Adipocyte (in vitro differentiated cells): Measurements from ENCODE around the gene UGGT2.
"Not testable (repeated sequence)": the region's sequence is repeated elsewhere in the genome, so short reads cannot be mapped to it uniquely, and the experiment has no call there.

ENCODE experiments used
- DNase-seq: peaks from one replicate; pipeline ENCODE4 v3.0.0-alpha.2; 2015; ENCODE audit warnings: low read depth
- H3K27me3 ChIP-seq: replicated peaks from 2 replicates; pipeline ENCODE4 v1.7.0; 2013; ENCODE audit warnings: mild to moderate bottlenecking, low read length, moderate library complexity; ENCODE audit not compliant: control insufficient read depth, insufficient read depth
- H3K36me3 ChIP-seq: 2 replicates; pipeline ENCODE4 v1.7.0; 2013; ENCODE audit warnings: low read length, mild to moderate bottlenecking, moderate library complexity; ENCODE audit not compliant: control insufficient read depth, insufficient read depth, severe bottlenecking
- H3K4me1 ChIP-seq: 2 replicates; pipeline ENCODE4 v1.7.0; 2013; ENCODE audit warnings: mild to moderate bottlenecking, low read length, moderate library complexity; ENCODE audit not compliant: control insufficient read depth, insufficient read depth
- H3K4me3 ChIP-seq: 2 replicates; pipeline ENCODE4 v1.7.0; 2013; ENCODE audit warnings: mild to moderate bottlenecking, low read length, moderate library complexity
- H3K9ac ChIP-seq: 2 replicates; pipeline ENCODE4 v1.7.0; 2013; ENCODE audit warnings: mild to moderate bottlenecking, low read length, moderate library complexity
- H3K9me3 ChIP-seq: 2 replicates; pipeline ENCODE4 v1.7.0; 2013; ENCODE audit warnings: mild to moderate bottlenecking, low read length, moderate library complexity; ENCODE audit not compliant: control insufficient read depth

Gene UGGT2

GRCh38 chr13:96080676-96081075, 27.5 kb upstream of the UGGT2 start:
- DNase-seq, result no peak
- Histone ChIP-seq H3K36me3 (no peaks in the 10 kb centered on the region), H3K4me1 (no peaks in the 10 kb centered on the region), H3K9me3 (no peaks in the 10 kb centered on the region), H3K4me3 (no peak overlapping the region), H3K27me3 (peaks cover under 1% of the 10 kb centered on the region), H3K9ac (no peak overlapping the region)

GRCh38 chr13:96075953-96076543, 22.8 kb upstream of the UGGT2 start:
- Histone ChIP-seq H3K4me3 (no peak overlapping the region), H3K27me3 (no peaks in the 10 kb centered on the region), H3K9me3 (no peaks in the 10 kb centered on the region), H3K9ac (no peak overlapping the region), H3K36me3 (no peaks in the 10 kb centered on the region), H3K4me1 (no peaks in the 10 kb centered on the region)
- peak; percentile 63 for DNase-seq

- no peaks in the 10 kb centered on the region for H3K4me1 ChIP-seq
- H3K36me3 ChIP-seq, result no peaks in the 10 kb centered on the region
- no peak overlapping the region for H3K9ac ChIP-seq
- H3K4me3 ChIP-seq, result no peak overlapping the region
- no peak for DNase-seq
- H3K27me3 ChIP-seq, result peaks cover 10% of the 10 kb centered on the region
- no peaks in the 10 kb centered on the region for H3K9me3 ChIP-seq
Measured at GRCh38 chr13:96072392-96072791, 19.2 kb upstream of the UGGT2 start.

GRCh38 chr13:96071504-96071903, 18.3 kb upstream of the UGGT2 start:
- H3K36me3 ChIP-seq, result no peaks in the 10 kb centered on the region
- H3K4me1 ChIP-seq, result no peaks in the 10 kb centered on the region
- H3K27me3 ChIP-seq, result peaks cover 10% of the 10 kb centered on the region
- H3K9ac ChIP-seq, result no peak overlapping the region
- no peaks in the 10 kb centered on the region for H3K9me3 ChIP-seq
- no peak for DNase-seq
- H3K4me3 ChIP-seq, result no peak overlapping the region

GRCh38 chr13:96068729-96069128, 15.5 kb upstream of the UGGT2 start:
- Histone ChIP-seq H3K36me3 (no peaks in the 10 kb centered on the region), H3K9me3 (no peaks in the 10 kb centered on the region), H3K27me3 (peaks cover 17% of the 10 kb centered on the region), H3K4me1 (no peaks in the 10 kb centered on the region), H3K4me3 (no peak overlapping the region), H3K9ac (no peak overlapping the region)
- no peak for DNase-seq

- Histone ChIP-seq H3K9me3 (no peaks in the 10 kb centered on the region), H3K36me3 (no peaks in the 10 kb centered on the region), H3K4me1 (no peaks in the 10 kb centered on the region), H3K4me3 (no peak overlapping the region), H3K27me3 (peaks cover 24% of the 10 kb centered on the region), H3K9ac (no peak overlapping the region)
- no peak for DNase-seq
Measured at GRCh38 chr13:96065849-96066248, 12.6 kb upstream of the UGGT2 start.

GRCh38 chr13:96052656-96053002, 572 bp downstream of the UGGT2 start:
- H3K9ac ChIP-seq, result peak overlapping the region; percentile 93
- H3K9me3 ChIP-seq, result no peaks in the 10 kb centered on the region
- peak overlapping the region; percentile 96 for H3K4me3 ChIP-seq
- no peaks in the 10 kb centered on the region for H3K27me3 ChIP-seq
- H3K4me1 ChIP-seq, result peaks cover 6% of the 10 kb centered on the region
- peak; percentile 81 for DNase-seq
- no peaks in the 10 kb centered on the region for H3K36me3 ChIP-seq

GRCh38 chr13:96051946-96052345, 1.3 kb downstream of the UGGT2 start:
- not testable (repeated sequence) for H3K36me3 ChIP-seq, DNase-seq, H3K27me3 ChIP-seq, H3K9me3 ChIP-seq, H3K4me1 ChIP-seq, H3K9ac ChIP-seq
- H3K4me3 ChIP-seq, result peak overlapping the region; percentile 96

- not testable (repeated sequence) for DNase-seq, H3K36me3 ChIP-seq, H3K27me3 ChIP-seq, H3K9me3 ChIP-seq, H3K4me1 ChIP-seq, H3K9ac ChIP-seq, H3K4me3 ChIP-seq
Measured at GRCh38 chr13:96051491-96051890, 1.7 kb downstream of the UGGT2 start.

GRCh38 chr13:96050955-96051354, 2.2 kb downstream of the UGGT2 start:
- not testable (repeated sequence) for H3K36me3 ChIP-seq, H3K4me1 ChIP-seq, H3K9ac ChIP-seq, DNase-seq, H3K4me3 ChIP-seq, H3K9me3 ChIP-seq, H3K27me3 ChIP-seq

GRCh38 chr13:96046449-96047126, 6.6 kb downstream of the UGGT2 start:
- H3K9ac ChIP-seq, H3K9me3 ChIP-seq, H3K27me3 ChIP-seq, H3K4me3 ChIP-seq, H3K4me1 ChIP-seq, H3K36me3 ChIP-seq, DNase-seq: not testable (repeated sequence)

- no peaks in the 10 kb centered on the region for H3K27me3 ChIP-seq
Measured at GRCh38 chr13:96044238-96044637, 9.0 kb downstream of the UGGT2 start.

More at GRCh38 chr13:96044238-96044637, 9.0 kb downstream of the UGGT2 start:
- no peaks in the 10 kb centered on the region for H3K36me3 ChIP-seq
- H3K9me3 ChIP-seq, result peaks cover 5% of the 10 kb centered on the region
- H3K4me1 ChIP-seq, result peaks cover 4% of the 10 kb centered on the region
- DNase-seq, result no peak
- H3K9ac ChIP-seq, result no peak overlapping the region
- no peak overlapping the region for H3K4me3 ChIP-seq
